TTC549 (cell line): ENCODE measurements around the gene HTR6.

Experiments
- FAIRE-seq: peaks from 2 replicates; lab custom pipeline; 2012; peaks lifted over from hg19 to GRCh38; lab: Jason Lieb, UNC

HTR6 gene

GRCh38 chr1:19720973-19721372 lies 56.3 kb downstream of the HTR6 start:
- no peak for FAIRE-seq

- FAIRE-seq = no peak
These were observed 59.2 kb downstream of the HTR6 start for GRCh38 chr1:19723874-19724273.

- FAIRE-seq = no peak
These were observed 60.9 kb downstream of the HTR6 start for GRCh38 chr1:19725606-19726005.

GRCh38 chr1:19728413-19729145 lies 63.9 kb downstream of the HTR6 start:
- FAIRE-seq = no peak

- FAIRE-seq = no peak
These were observed 65.6 kb downstream of the HTR6 start for GRCh38 chr1:19730232-19730631.
